ENCODE results near the gene E4F1. TPM values are rescaled to one million over a fixed set of nuclear protein-coding genes. Genes with fewer than 3 reads are reported as not detected.

Gene E4F1
- total and polyA plus RNA-seq, 2 donors (not counting 3 experiments of a cell fraction or from before 2014, with no cell fraction given) = 28.6 to 32.7 TPM

DNA sequence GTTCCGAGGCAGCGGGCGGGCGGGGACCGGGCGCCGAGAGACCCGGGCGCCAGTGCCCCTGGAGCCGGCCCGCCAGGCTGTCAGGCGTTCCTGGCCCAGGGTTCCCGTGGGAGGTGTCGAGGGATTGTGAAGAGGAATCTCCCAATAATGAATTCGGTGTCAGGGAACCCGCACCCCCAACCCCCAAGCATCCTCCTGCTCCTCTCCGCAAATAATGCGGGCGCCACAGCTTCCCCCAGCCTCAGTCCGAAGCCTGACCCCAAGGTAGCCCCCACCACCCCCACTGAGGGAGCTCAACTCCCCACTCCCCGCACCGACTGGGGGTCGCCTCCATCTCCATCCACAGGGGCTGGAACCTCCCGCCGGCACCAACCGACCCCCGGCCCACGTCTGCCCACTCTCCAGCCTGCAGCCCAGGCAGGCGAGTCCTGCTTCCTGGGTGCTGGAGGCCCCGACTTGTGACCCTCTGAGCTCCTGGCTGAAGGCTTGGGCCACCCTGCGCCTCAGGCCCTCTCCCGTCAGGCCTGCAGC, 26.3 kb upstream of the E4F1 start:
- no TSS peak for BruUV-seq (replicated peaks)

DNA sequence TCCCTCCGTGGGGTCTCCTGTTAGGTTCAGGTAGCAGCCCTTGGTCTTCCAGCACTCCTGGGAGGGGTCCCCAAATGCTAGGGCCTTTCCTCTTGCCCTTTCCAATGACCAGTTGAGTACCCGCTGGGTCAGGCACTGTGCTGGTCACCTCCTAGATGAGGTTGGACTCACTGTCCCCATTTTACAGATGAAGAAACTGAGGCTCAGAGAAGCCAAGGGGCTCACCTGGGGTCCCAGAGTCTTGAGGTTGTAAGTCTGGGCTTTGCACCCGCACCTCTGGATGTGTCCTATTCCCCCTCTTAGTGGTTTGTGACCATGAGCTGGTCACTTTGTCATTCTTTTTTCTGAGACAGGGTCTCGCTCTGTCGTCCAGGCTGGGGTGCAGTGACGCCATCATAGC, 25.6 kb upstream of the E4F1 start:
- Histone ChIP-seq H4K20me1 (replicated peaks; ENCODE audit: control insufficient read depth, extremely low read depth, insufficient read depth, low read length) (no peaks in the 10 kb centered on the region), H3K9ac (replicated peaks; ENCODE audit: extremely low read depth, insufficient read depth, low read length) (no peak overlapping the region), H3K4me2 (ENCODE audit: insufficient read depth, low read length) (no peak overlapping the region), H3K4me3 (replicated peaks in 1 of 3; ENCODE audit: insufficient read depth in 1 of 3, low read depth in 1 of 3, low read length in 3 of 3) (no peak overlapping the region), H2AFZ (ENCODE audit: low read depth, low read length) (no peak overlapping the region), H3K36me3 (ENCODE audit: control insufficient read depth in 2 of 2, extremely low read depth in 1 of 2, insufficient read depth in 2 of 2, low read length in 2 of 2) (no peaks in the 10 kb centered on the region), H3K9me3 (replicated peaks; ENCODE audit: control insufficient read depth, insufficient read depth, low read length) (no peaks in the 10 kb centered on the region), H3K27me3 (ENCODE audit: control insufficient read depth in 2 of 2, insufficient read depth in 2 of 2, low read length in 2 of 2) (peaks cover 28 to 39% of the 10 kb centered on the region in 2 experiments), H3K79me2 (ENCODE audit: control insufficient read depth, insufficient read depth, low read length) (no peaks in the 10 kb centered on the region), H3K9me1 (replicated peaks; ENCODE audit: control insufficient read depth, extremely low read depth, insufficient read depth, low read length) (no peaks in the 10 kb centered on the region), H3K27ac (ENCODE audit: insufficient read depth, low read depth, low read length) (no peak overlapping the region), H3K4me1 (ENCODE audit: control insufficient read depth, extremely low read depth, insufficient read depth, low read length) (no peaks in the 10 kb centered on the region)
- DNase-seq (ENCODE audit: low read depth, low spot score) (no peak), FAIRE-seq (no peak)
- POLR2A ChIA-PET = no interaction called here
- no TSS peak for BruUV-seq (replicated peaks)
- intact Hi-C loops (cut with micrococcal nuclease) = loop anchor here (5.0 kb wide), 1 partner anchor 55 kb away; the partner anchor contains the start of gene ECI1
- TF ChIP-seq JUN (IDR thresholded peaks at IDR 0.05; ENCODE audit: borderline replicate concordance, insufficient read depth, insufficient read length, low read depth) (no peak), GATA2 (IDR thresholded peaks at IDR 0.05; ENCODE audit: insufficient read depth, insufficient read length, low read depth, low read length) (no peak), FOS (IDR thresholded peaks at IDR 0.05; ENCODE audit: borderline replicate concordance, insufficient read depth, low read length) (no peak), POLR2A (IDR thresholded peaks at IDR 0.05; ENCODE audit: low read depth, low read length) (no peak), POLR2AphosphoS5 (IDR thresholded peaks at IDR 0.05; ENCODE audit: insufficient read depth, low read depth, low read length) (no peak), MYC (IDR thresholded peaks at IDR 0.05; ENCODE audit: low read depth, low read length) (no peak), EZH2 (IDR thresholded peaks at IDR 0.05; ENCODE audit: borderline replicate concordance, low read depth, low read length, severe bottlenecking) (no peak)
- TF ChIP-seq, protein P1, sequence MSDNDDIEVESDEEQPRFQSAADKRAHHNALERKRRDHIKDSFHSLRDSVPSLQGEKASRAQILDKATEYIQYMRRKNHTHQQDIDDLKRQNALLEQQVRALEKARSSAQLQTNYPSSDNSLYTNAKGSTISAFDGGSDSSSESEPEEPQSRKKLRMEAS (IDR thresholded peaks at IDR 0.05; ENCODE audit: insufficient read depth, insufficient read length) = no peak
- TF ChIP-seq, protein P2, sequence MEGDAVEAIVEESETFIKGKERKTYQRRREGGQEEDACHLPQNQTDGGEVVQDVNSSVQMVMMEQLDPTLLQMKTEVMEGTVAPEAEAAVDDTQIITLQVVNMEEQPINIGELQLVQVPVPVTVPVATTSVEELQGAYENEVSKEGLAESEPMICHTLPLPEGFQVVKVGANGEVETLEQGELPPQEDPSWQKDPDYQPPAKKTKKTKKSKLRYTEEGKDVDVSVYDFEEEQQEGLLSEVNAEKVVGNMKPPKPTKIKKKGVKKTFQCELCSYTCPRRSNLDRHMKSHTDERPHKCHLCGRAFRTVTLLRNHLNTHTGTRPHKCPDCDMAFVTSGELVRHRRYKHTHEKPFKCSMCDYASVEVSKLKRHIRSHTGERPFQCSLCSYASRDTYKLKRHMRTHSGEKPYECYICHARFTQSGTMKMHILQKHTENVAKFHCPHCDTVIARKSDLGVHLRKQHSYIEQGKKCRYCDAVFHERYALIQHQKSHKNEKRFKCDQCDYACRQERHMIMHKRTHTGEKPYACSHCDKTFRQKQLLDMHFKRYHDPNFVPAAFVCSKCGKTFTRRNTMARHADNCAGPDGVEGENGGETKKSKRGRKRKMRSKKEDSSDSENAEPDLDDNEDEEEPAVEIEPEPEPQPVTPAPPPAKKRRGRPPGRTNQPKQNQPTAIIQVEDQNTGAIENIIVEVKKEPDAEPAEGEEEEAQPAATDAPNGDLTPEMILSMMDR (IDR thresholded peaks at IDR 0.05; ENCODE audit: extremely low read depth in 1 of 2, insufficient read depth in 1 of 2, low read depth in 1 of 2, low read length in 2 of 2) = no peak
- CTCF ChIA-PET = no interaction called here
- dilution Hi-C loops (cut with MboI; ENCODE audit: extremely low pct_ligation_motif_present, low sequenced_read_pairs) = no loop called here

More for the DNA sequence above, 26.3 kb upstream of the E4F1 start:
- Histone ChIP-seq H3K9ac (replicated peaks; ENCODE audit: extremely low read depth, insufficient read depth, low read length) (no peak overlapping the region), H3K9me3 (replicated peaks; ENCODE audit: control insufficient read depth, insufficient read depth, low read length) (no peaks in the 10 kb centered on the region), H3K79me2 (ENCODE audit: control insufficient read depth, insufficient read depth, low read length) (no peaks in the 10 kb centered on the region), H3K27ac (ENCODE audit: insufficient read depth, low read depth, low read length) (no peak overlapping the region), H4K20me1 (replicated peaks; ENCODE audit: control insufficient read depth, extremely low read depth, insufficient read depth, low read length) (no peaks in the 10 kb centered on the region), H3K4me2 (ENCODE audit: insufficient read depth, low read length) (no peak overlapping the region), H3K36me3 (ENCODE audit: control insufficient read depth in 2 of 2, extremely low read depth in 1 of 2, insufficient read depth in 2 of 2, low read length in 2 of 2) (no peaks in the 10 kb centered on the region), H3K4me1 (ENCODE audit: control insufficient read depth, extremely low read depth, insufficient read depth, low read length) (no peaks in the 10 kb centered on the region), H3K4me3 (replicated peaks in 1 of 3; ENCODE audit: insufficient read depth in 1 of 3, low read depth in 1 of 3, low read length in 3 of 3) (peak overlapping the region in 1 of 3 experiments; percentile 15), H3K9me1 (replicated peaks; ENCODE audit: control insufficient read depth, extremely low read depth, insufficient read depth, low read length) (no peaks in the 10 kb centered on the region), H3K27me3 (ENCODE audit: control insufficient read depth in 2 of 2, insufficient read depth in 2 of 2, low read length in 2 of 2) (peaks cover 28 to 39% of the 10 kb centered on the region in 2 experiments), H2AFZ (ENCODE audit: low read depth, low read length) (no peak overlapping the region)
- dilution Hi-C loops (cut with MboI; ENCODE audit: extremely low pct_ligation_motif_present, low sequenced_read_pairs) (no loop called here), intact Hi-C loops (cut with micrococcal nuclease) (loop anchor here (5.0 kb wide), 1 partner anchor 55 kb away; the partner anchor contains the start of gene ECI1)
- no peak for DNase-seq (ENCODE audit: low read depth, low spot score)
- POLR2A ChIA-PET = no interaction called here
- CTCF ChIA-PET = interaction anchor here (1.5 kb wide), 1 partner anchor 55 kb away, joined by 4 read pairs; the partner anchor contains the start of gene ECI1
- no peak for TF ChIP-seq POLR2A (IDR thresholded peaks at IDR 0.05; ENCODE audit: low read depth, low read length)
- peak; percentile 73 for TF ChIP-seq EZH2 (IDR thresholded peaks at IDR 0.05; ENCODE audit: borderline replicate concordance, low read depth, low read length, severe bottlenecking)
- FAIRE-seq = no peak

Measured in endothelial cell of umbilical vein (primary cell).